BE2C (cell line): Measurements from ENCODE around the gene ZNF516.

Experiments used
- DNase-seq: peaks from one replicate; pipeline ENCODE4 v3.0.0-alpha.2; 2020
- H3K27me3 ChIP-seq: fragments of 250-450 bp; sonication (Bioruptor Pico); 2 replicates; pipeline ENCODE4 v1.5.1; 2020; ENCODE audit warnings: mild to moderate bottlenecking
- H3K36me3 ChIP-seq: fragments of 250-450 bp; sonication (Bioruptor Pico); 2 replicates; pipeline ENCODE4 v1.5.1; 2020; ENCODE audit warnings: mild to moderate bottlenecking
- H3K4me1 ChIP-seq: fragments of 250-450 bp; sonication (Bioruptor Pico); 2 replicates; pipeline ENCODE4 v1.5.1; 2020
- H3K4me3 ChIP-seq: 2 replicates; pipeline ENCODE4 v1.5.1; 2011; ENCODE audit warnings: low read depth, low read length
- H3K9me3 ChIP-seq: fragments of 250-450 bp; sonication (Bioruptor Pico); 2 replicates; pipeline ENCODE4 v1.5.1; 2020
- CTCF ChIP-seq: IDR thresholded peaks from 2 replicates; pipeline ENCODE4 v1.5.1; 2012; ENCODE audit warnings: mild to moderate bottlenecking, low read depth, low read length

Gene ZNF516

GRCh38 chr18:76431437-76432273 is 63.4 kb downstream of the ZNF516 start:
- no peaks in the 10 kb centered on the region for H3K9me3 ChIP-seq
- no peak overlapping the region for H3K4me3 ChIP-seq
- H3K36me3 ChIP-seq: peaks cover 3% of the 10 kb centered on the region; the same call in 1 of the 2 replicates
- no peak for DNase-seq
- no peaks in the 10 kb centered on the region for H3K27me3 ChIP-seq
- TF ChIP-seq CTCF: no peak
- H3K4me1 ChIP-seq: no peaks in the 10 kb centered on the region

- no peak for TF ChIP-seq CTCF
- Histone ChIP-seq H3K9me3 (no peaks in the 10 kb centered on the region), H3K36me3 (peaks cover 3% of the 10 kb centered on the region; the same call in 1 of the 2 replicates), H3K4me1 (no peaks in the 10 kb centered on the region), H3K4me3 (no peak overlapping the region), H3K27me3 (no peaks in the 10 kb centered on the region)
- DNase-seq: no peak
These were observed 64.4 kb downstream of the ZNF516 start for GRCh38 chr18:76430636-76431035.

GRCh38 chr18:76429262-76430126 is 65.5 kb downstream of the ZNF516 start:
- peaks cover 2% of the 10 kb centered on the region; the same call in 1 of the 2 replicates for H3K36me3 ChIP-seq
- no peak for DNase-seq

GRCh38 chr18:76428396-76429261 is 66.4 kb downstream of the ZNF516 start:
- no peak for TF ChIP-seq CTCF
- Histone ChIP-seq H3K4me1 (no peaks in the 10 kb centered on the region), H3K36me3 (no peaks in the 10 kb centered on the region), H3K4me3 (no peak overlapping the region), H3K9me3 (no peaks in the 10 kb centered on the region), H3K27me3 (no peaks in the 10 kb centered on the region)
- DNase-seq: no peak

More at GRCh38 chr18:76429262-76430126, 65.5 kb downstream of the ZNF516 start:
- no peaks in the 10 kb centered on the region for H3K27me3 ChIP-seq
- no peak for TF ChIP-seq CTCF
- H3K9me3 ChIP-seq: no peaks in the 10 kb centered on the region
- H3K4me1 ChIP-seq: no peaks in the 10 kb centered on the region
- H3K4me3 ChIP-seq: no peak overlapping the region

- DNase-seq: peak; percentile 45
- TF ChIP-seq CTCF: peak; percentile 72
- Histone ChIP-seq H3K4me1 (no peaks in the 10 kb centered on the region), H3K4me3 (no peak overlapping the region), H3K36me3 (no peaks in the 10 kb centered on the region), H3K9me3 (no peaks in the 10 kb centered on the region), H3K27me3 (no peaks in the 10 kb centered on the region)
These were observed 68.2 kb downstream of the ZNF516 start for GRCh38 chr18:76426737-76427305.
